K562 (cell line): ENCODE data around the gene ACADM. TPM values are rescaled to one million over a fixed set of nuclear protein-coding genes. Genes with fewer than 3 reads are reported as not detected.

Source experiments
- ATAC-seq: fragments of 200-7000 bp; cut with Tn5 transposase; 3 replicates; pipeline ENCODE4 v1.9.1; 2020; ENCODE audit warnings: moderate library complexity
- BruUV-seq: library from RNA; stranded (reverse); fragments of 400-500 nt; replicated peaks from 2 replicates; lab custom pipeline; 2021; lab: Mats Ljungman, UMichigan
- CTCF ChIA-PET: fragments of 300-600 bp; formaldehyde crosslinking; extraction: SDS; loops from one replicate; lab custom pipeline; 2021; ENCODE audit warnings: low intra/inter-chr PET ratio; lab: Yijun Ruan, JAX
- POLR2A ChIA-PET: fragments of 300-600, 350-650 bp; sonication (Branson Sonifier 250); formaldehyde crosslinking; extraction: SDS; loops from one replicate; lab custom pipeline; 2021; ENCODE audit warnings: antibody characterized with exemption, inconsistent platforms; lab: Yijun Ruan, JAX
- DNase-seq, 4 experiments: peaks; one replicate each; pipeline versions ENCODE4 v3.0.0 to v3.0.0-alpha.2; 2011 to 2018; ENCODE audit warnings: low spot score in 3 of 4, mixed read lengths in 3 of 4; ENCODE audit errors: extremely low read depth in 1 of 4
- FAIRE-seq: peaks from 2 replicates; lab custom pipeline; 2011; peaks lifted over from hg19 to GRCh38; lab: Jason Lieb, UNC
- H2AFZ ChIP-seq: 2 replicates; pipeline ENCODE4 v1.6.0; 2011; ENCODE audit warnings: low read depth, low read length, control low read depth, inconsistent platforms
- H3K27ac ChIP-seq: fragments of 200-600 bp; 3 replicates; pipeline ENCODE4 v1.8.0; 2011; ENCODE audit warnings: low read depth, mild to moderate bottlenecking, control low read depth, inconsistent platforms, low read length, moderate library complexity, mixed read lengths; ENCODE audit errors: extremely low read depth
- H3K27me3 ChIP-seq, 2 experiments: fragments of 300-600 bp in 1 of 2; 2 replicates in 1 of 2; 3 replicates in 1 of 2; pipeline versions ENCODE4 v1.6.0 to v1.8.0; 2011; ENCODE audit warnings: inconsistent platforms in 2 of 2, low read length in 2 of 2, mild to moderate bottlenecking in 1 of 2, mixed read lengths in 1 of 2, moderate library complexity in 1 of 2; ENCODE audit not compliant: control insufficient read depth in 2 of 2, insufficient read depth in 2 of 2
- H3K36me3 ChIP-seq: fragments of 300-600 bp; 3 replicates; pipeline ENCODE4 v1.8.0; 2011; ENCODE audit warnings: mild to moderate bottlenecking, low read length, inconsistent platforms; ENCODE audit not compliant: control insufficient read depth, insufficient read depth
- H3K4me1 ChIP-seq, 2 experiments: fragments of 200-600 bp in 1 of 2; replicated peaks in 1 of 2; 2 replicates in 1 of 2; 3 replicates in 1 of 2; pipeline versions ENCODE4 v1.5.1 to v1.8.0; 2011; ENCODE audit warnings: inconsistent platforms in 2 of 2, low read length in 2 of 2, mild to moderate bottlenecking in 1 of 2, mixed read lengths in 1 of 2, moderate library complexity in 1 of 2; ENCODE audit not compliant: control insufficient read depth in 2 of 2, insufficient read depth in 2 of 2
- H3K4me2 ChIP-seq: 2 replicates; pipeline ENCODE4 v1.6.1; 2011; ENCODE audit warnings: low read length, control low read depth, inconsistent platforms, mixed read lengths; ENCODE audit not compliant: insufficient read depth
- H3K4me3 ChIP-seq: fragments of 200-600 bp; sonication (generic), shearing (Covaris generic); 2 replicates; pipeline ENCODE4 v1.5.1; 2016; ENCODE audit warnings: control low read depth, inconsistent platforms
- H3K79me2 ChIP-seq: fragments of 200-600 bp; 3 replicates; pipeline ENCODE4 v1.8.0; 2011; ENCODE audit warnings: low read length, inconsistent platforms; ENCODE audit not compliant: control insufficient read depth, insufficient read depth
- H3K9ac ChIP-seq, 2 experiments: 2 replicates each; pipeline versions ENCODE4 v1.6.0 to v1.6.1; 2011; ENCODE audit warnings: low read depth in 2 of 2, low read length in 2 of 2, control low read depth in 1 of 2, inconsistent platforms in 1 of 2, mild to moderate bottlenecking in 1 of 2, mixed read lengths in 1 of 2; ENCODE audit not compliant: insufficient read depth in 1 of 2
- H3K9me1 ChIP-seq: one replicate; pipeline ENCODE4 v1.6.0; 2011; ENCODE audit warnings: inconsistent platforms, mild to moderate bottlenecking, low read length, moderate library complexity; ENCODE audit not compliant: control insufficient read depth, insufficient read depth
- H3K9me3 ChIP-seq: replicated peaks from 2 replicates; pipeline ENCODE4 v1.5.1; 2011; ENCODE audit warnings: low read depth, low read length, inconsistent platforms; ENCODE audit not compliant: control insufficient read depth, insufficient read depth
- H4K20me1 ChIP-seq: replicated peaks from 2 replicates; pipeline ENCODE4 v1.6.1; 2011; ENCODE audit warnings: low read length, inconsistent platforms, mixed read lengths; ENCODE audit not compliant: control insufficient read depth, insufficient read depth
- DPF2 ChIP-seq: fragments of 450-650 bp; IDR thresholded peaks from 2 replicates; pipeline ENCODE4 v1.6.1; 2016
- ETV6 ChIP-seq, 3 experiments: fragments of 150-350 bp in 1 of 3; sonication (generic) in 1 of 3; formaldehyde crosslinking in 1 of 3; IDR thresholded peaks; 2 replicates each; pipeline versions ENCODE4 v1.6.1 to v1.8.0; 2014 to 2022; ENCODE audit warnings: borderline replicate concordance in 2 of 3, low read depth in 2 of 3, antibody characterized with exemption in 1 of 3, low read length in 1 of 3, mild to moderate bottlenecking in 1 of 3, missing genetic modification reagents in 1 of 3
- EZH2 ChIP-seq: IDR thresholded peaks from 2 replicates; pipeline ENCODE4 v1.6.1; 2012; ENCODE audit warnings: low read depth, mild to moderate bottlenecking, inconsistent platforms, low read length, borderline replicate concordance
- HMBOX1 ChIP-seq: sonication (generic); IDR thresholded peaks from 2 replicates; pipeline ENCODE4 v1.6.1; 2016
- HMG20B ChIP-seq: fragments of 250-450 bp; sonication (Bioruptor Pico); IDR thresholded peaks from 2 replicates; pipeline ENCODE4 v1.5.0; 2021; ENCODE audit warnings: mild to moderate bottlenecking
- L3MBTL2 ChIP-seq: fragments of 450-650 bp; IDR thresholded peaks from 2 replicates; pipeline ENCODE4 v1.6.1; 2016; ENCODE audit warnings: mild to moderate bottlenecking, moderate library complexity
- LCOR ChIP-seq: sonication (generic); formaldehyde crosslinking; IDR thresholded peaks from 2 replicates; pipeline ENCODE4 v1.8.0; 2022; ENCODE audit warnings: mild to moderate bottlenecking, missing genetic modification reagents
- MCM5 ChIP-seq: fragments of 450-650 bp; IDR thresholded peaks from 2 replicates; pipeline ENCODE4 v1.6.1; 2016; ENCODE audit warnings: low read depth
- RBM25 ChIP-seq: fragments of 200-400 bp; formaldehyde crosslinking; IDR thresholded peaks from 2 replicates; pipeline ENCODE4 v1.6.1; 2018; ENCODE audit warnings: low read length, low read depth, moderate library complexity; ENCODE audit not compliant: severe bottlenecking
- RFX1 ChIP-seq: fragments of 450-650 bp; IDR thresholded peaks from 2 replicates; pipeline ENCODE4 v1.6.1; 2016; ENCODE audit warnings: mild to moderate bottlenecking, moderate library complexity
- SMARCA5 ChIP-seq: fragments of 450-650 bp; IDR thresholded peaks from 2 replicates; pipeline ENCODE4 v1.6.1; 2016
- ZNF140 ChIP-seq: fragments of 250-450 bp; sonication (Bioruptor Pico); IDR thresholded peaks from 2 replicates; pipeline ENCODE4 v1.8.0; 2021; ENCODE audit warnings: moderate library complexity, mild to moderate bottlenecking, inconsistent platforms
- ZNF695 ChIP-seq: fragments of 450-650 bp; formaldehyde crosslinking; IDR thresholded peaks from 2 replicates; pipeline ENCODE4 v1.4.0; 2020; ENCODE audit warnings: mild to moderate bottlenecking, moderate library complexity
- WGBS: fragments of 100-300 bp; shearing (Covaris generic); methylation state at CpG from one replicate; pipeline ENCODE4 v1.1.6; 2016; ENCODE audit warnings: low coverage, mixed read lengths; ENCODE audit not compliant: insufficient coverage; ENCODE audit errors: missing lambda C conversion rate; 5-methylcytosine and 5-hydroxymethylcytosine counted together
- in situ Hi-C: fragments of 300-500 bp; cut with MboI; formaldehyde crosslinking; loops from 4 replicates; pipeline ENCODE4 v1.15.0; 2018; ENCODE audit warnings: inconsistent platforms, mixed read lengths
- intact Hi-C: fragments of 100-400 bp; cut with micrococcal nuclease; formaldehyde crosslinking; loops from 2 replicates; pipeline ENCODE4 v1.14.2; 2022
- polyA plus RNA-seq, 8 experiments: library from polyadenylated mRNA; depleted of rRNA in 4 of 8; stranded (reverse) in 5 of 8; unstranded in 3 of 8; fragments of >200 nt; fragmentation: Nextera tagmentation in 2 of 8; fragmentation: Illumina TruSeq in 1 of 8; extraction: Ambion mirVana in 2 of 8; extraction: Trizol in 1 of 8; gene quantifications; 2 replicates each; pipeline versions ENCODE4 v1.2.1 to v1.2.3, GENCODE V29; 2011 to 2014; ENCODE audit warnings: inconsistent platforms in 1 of 8, missing spikeins in 1 of 8
- total RNA-seq, 7 experiments: library from RNA; depleted of rRNA in 6 of 7; stranded (reverse); fragments of >200 nt in 6 of 7; fragmentation: Illumina TruSeq in 2 of 7; extraction: Trizol in 2 of 7; gene quantifications; 2 replicates each; pipeline versions ENCODE4 v1.2.1 to v1.2.3, GENCODE V29; 2011 to 2021; ENCODE audit warnings: low replicate concordance in 1 of 7
- TF ChIP-seq, protein P1 (sequence below): fragments of 250-450 bp; sonication (Bioruptor Pico); IDR thresholded peaks from 2 replicates; pipeline ENCODE4 v1.8.0; 2021; ENCODE audit warnings: mild to moderate bottlenecking, moderate library complexity

ACADM gene
- total and polyA plus RNA-seq, 9 of the 15 experiments (the other 6 are each of a cell fraction or from before 2014, with no cell fraction given), result 82.5 to 156 (median 123) TPM

GRCh38 chr1:75727571-75727970 is 3.1 kb downstream of the ACADM start:
- H3K27me3 ChIP-seq, result no peaks in the 10 kb centered on the region
- H3K9me1 ChIP-seq, result no peaks in the 10 kb centered on the region
- H3K4me1 ChIP-seq, result peaks cover 0 to 6% of the 10 kb centered on the region in 2 experiments; a peak in 3 of 5 replicates
- H3K9ac ChIP-seq, result peak overlapping the region; percentile 65 to 93; a peak in 3 of 4 replicates
- peak overlapping the region; percentile 19; the same call in 2 of the 3 replicates for H3K27ac ChIP-seq
- ChIA-PET POLR2A (no interaction called here), CTCF (no interaction called here)
- H3K9me3 ChIP-seq, result peaks cover 4% of the 10 kb centered on the region
- peak; percentile 40 for FAIRE-seq
- BruUV-seq, result no TSS peak
- H2AFZ ChIP-seq, result no peak overlapping the region
- peaks cover 35% of the 10 kb centered on the region; the same call in 2 of the 3 replicates for H3K36me3 ChIP-seq
- WGBS, result 3% methylated on average over 3 of the region's 3 CpGs
- DNase-seq, result peak in 1 of 4 experiments; percentile 44
- H3K4me2 ChIP-seq, result peak overlapping the region; percentile 70
- peaks cover 81% of the 10 kb centered on the region for H3K79me2 ChIP-seq
- in situ Hi-C loops (loop anchor here (5.0 kb wide), 1 partner anchor 60 kb away; the partner anchor contains the start of gene RABGGTB), intact Hi-C loops (loop anchor here (10.0 kb wide), 1 partner anchor 463 kb away; no protein-coding TSS in a partner anchor)
- peak overlapping the region; percentile 77; the same call in 1 of the 2 replicates for H3K4me3 ChIP-seq
- peak; percentile 23 for ATAC-seq
- TF ChIP-seq DPF2 (no peak), SMARCA5 (no peak), HMG20B (CRISPR knock-in tag) (no peak), HMBOX1 (peak; percentile 31; the same call in 1 of the 2 replicates), RFX1 (peak; percentile 22; the same call in 1 of the 2 replicates), RBM25 (no peak), MCM5 (no peak), ZNF695 (CRISPR knock-in tag) (no peak), L3MBTL2 (no peak), EZH2 (no peak), ETV6 (IDR thresholded peaks at IDR 0.05; ENCODE audit: borderline replicate concordance in 1 of 2, low read depth in 2 of 2, low read length in 1 of 2) (no peak), ETV6 (CRISPR knock-in tag; IDR thresholded peaks at IDR 0.05; ENCODE audit: borderline replicate concordance) (no peak), ZNF140 (no peak), LCOR (CRISPR knock-in tag) (no peak)
- TF ChIP-seq, protein P1, sequence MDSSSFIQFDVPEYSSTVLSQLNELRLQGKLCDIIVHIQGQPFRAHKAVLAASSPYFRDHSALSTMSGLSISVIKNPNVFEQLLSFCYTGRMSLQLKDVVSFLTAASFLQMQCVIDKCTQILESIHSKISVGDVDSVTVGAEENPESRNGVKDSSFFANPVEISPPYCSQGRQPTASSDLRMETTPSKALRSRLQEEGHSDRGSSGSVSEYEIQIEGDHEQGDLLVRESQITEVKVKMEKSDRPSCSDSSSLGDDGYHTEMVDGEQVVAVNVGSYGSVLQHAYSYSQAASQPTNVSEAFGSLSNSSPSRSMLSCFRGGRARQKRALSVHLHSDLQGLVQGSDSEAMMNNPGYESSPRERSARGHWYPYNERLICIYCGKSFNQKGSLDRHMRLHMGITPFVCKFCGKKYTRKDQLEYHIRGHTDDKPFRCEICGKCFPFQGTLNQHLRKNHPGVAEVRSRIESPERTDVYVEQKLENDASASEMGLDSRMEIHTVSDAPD, result no peak
- no peaks in the 10 kb centered on the region for H4K20me1 ChIP-seq
